ENCODE data around the gene EFCAB9. TPM values are rescaled to one million over a fixed set of nuclear protein-coding genes. Genes with fewer than 3 reads are reported as not detected.

EFCAB9 gene
- total RNA-seq, 1 experiment from 2014 or later, result not detected

GRCh38 chr5:172223901-172224873 is 30.2 kb downstream of the EFCAB9 start:
- H3K27ac Mint-ChIP-seq, result peak overlapping the region; percentile 7 to 83 (median 77); a peak in 5 of 7 replicates
- TF ChIP-seq, protein P1, sequence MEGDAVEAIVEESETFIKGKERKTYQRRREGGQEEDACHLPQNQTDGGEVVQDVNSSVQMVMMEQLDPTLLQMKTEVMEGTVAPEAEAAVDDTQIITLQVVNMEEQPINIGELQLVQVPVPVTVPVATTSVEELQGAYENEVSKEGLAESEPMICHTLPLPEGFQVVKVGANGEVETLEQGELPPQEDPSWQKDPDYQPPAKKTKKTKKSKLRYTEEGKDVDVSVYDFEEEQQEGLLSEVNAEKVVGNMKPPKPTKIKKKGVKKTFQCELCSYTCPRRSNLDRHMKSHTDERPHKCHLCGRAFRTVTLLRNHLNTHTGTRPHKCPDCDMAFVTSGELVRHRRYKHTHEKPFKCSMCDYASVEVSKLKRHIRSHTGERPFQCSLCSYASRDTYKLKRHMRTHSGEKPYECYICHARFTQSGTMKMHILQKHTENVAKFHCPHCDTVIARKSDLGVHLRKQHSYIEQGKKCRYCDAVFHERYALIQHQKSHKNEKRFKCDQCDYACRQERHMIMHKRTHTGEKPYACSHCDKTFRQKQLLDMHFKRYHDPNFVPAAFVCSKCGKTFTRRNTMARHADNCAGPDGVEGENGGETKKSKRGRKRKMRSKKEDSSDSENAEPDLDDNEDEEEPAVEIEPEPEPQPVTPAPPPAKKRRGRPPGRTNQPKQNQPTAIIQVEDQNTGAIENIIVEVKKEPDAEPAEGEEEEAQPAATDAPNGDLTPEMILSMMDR (conservative IDR thresholded peaks at IDR 0.05), result no peak
- no peaks in the 10 kb centered on the region for H3K27me3 ChIP-seq (ENCODE audit: insufficient read depth, low read length)
- H2AFZ ChIP-seq (ENCODE audit: low read length), result no peak overlapping the region
- no peak overlapping the region for H2BK12ac ChIP-seq (ENCODE audit: insufficient read length, low read depth, low read length)
- H3K23me2 ChIP-seq (ENCODE audit: insufficient read length, low read depth, low read length, poor library complexity, severe bottlenecking), result no peaks in the 10 kb centered on the region
- no peak overlapping the region for H4K5ac ChIP-seq (ENCODE audit: insufficient read length, low read depth, low read length)
- H3K4me1 Mint-ChIP-seq, result peaks cover 4 to 12% of the 10 kb centered on the region in 2 experiments; a peak in 2 of 4 replicates
- no peak overlapping the region for H3K27ac ChIP-seq (ENCODE audit: insufficient read length, low read depth, low read length)
- no peaks in the 10 kb centered on the region for H4K20me1 ChIP-seq (ENCODE audit: control insufficient read depth, insufficient read depth, insufficient read length)
- no peak overlapping the region for H3K9ac ChIP-seq (ENCODE audit: extremely low read depth, insufficient read length, low read length)
- WGBS (ENCODE audit: extremely low coverage, insufficient read length, low lambda C conversion rate), result no CpG with 5 or more reads among the region's 10 CpGs
- no peak overlapping the region for H4K8ac ChIP-seq (replicated peaks; ENCODE audit: insufficient read length, low read depth, low read length)
- H3K4ac ChIP-seq (ENCODE audit: low read depth, low read length), result no peak overlapping the region
- no peaks in the 10 kb centered on the region for H3K27me3 Mint-ChIP-seq (ENCODE audit: low read depth)
- H3K4me3 Mint-ChIP-seq, result no peak overlapping the region
- H3K4me1 ChIP-seq (ENCODE audit: insufficient read depth, low read length), result no peaks in the 10 kb centered on the region
- no peak overlapping the region for H2AK5ac ChIP-seq (ENCODE audit: insufficient read length, low read length)
- no peaks in the 10 kb centered on the region for H3K9me3 ChIP-seq (ENCODE audit: control insufficient read depth, low read depth, low read length)
- peaks cover 2% of the 10 kb centered on the region; the same call in 1 of the 2 replicates for H3K79me2 ChIP-seq (ENCODE audit: insufficient read depth, low read length)
- no peak overlapping the region for H3T11ph ChIP-seq (ENCODE audit: low read length)
- H3K56ac ChIP-seq (ENCODE audit: insufficient read length, low read depth, low read length), result no peak overlapping the region
- no peak overlapping the region for H3K23ac ChIP-seq (ENCODE audit: insufficient read length, low read depth, low read length)
- H2BK5ac ChIP-seq (ENCODE audit: insufficient read length, low read length), result no peak overlapping the region
- H3K36me3 Mint-ChIP-seq (ENCODE audit: insufficient read depth in 1 of 3, low read depth in 3 of 3), result peaks cover 17 to 77% (median 70%) of the 10 kb centered on the region in 3 experiments; a peak in 6 of 7 replicates
- DNase-seq, result no peak
- H2BK120ac ChIP-seq (ENCODE audit: low read depth, low read length, poor library complexity, severe bottlenecking), result no peak overlapping the region
- no peak overlapping the region for H2BK20ac ChIP-seq (ENCODE audit: low read depth, low read length, poor library complexity, severe bottlenecking)
- H2BK15ac ChIP-seq (ENCODE audit: low read depth, low read length), result no peak overlapping the region
- H3K9me3 Mint-ChIP-seq, result no peaks in the 10 kb centered on the region
- no peak overlapping the region for H3K18ac ChIP-seq (ENCODE audit: insufficient read length, low read depth, low read length)
- no peak overlapping the region for H3K4me2 ChIP-seq (ENCODE audit: insufficient read depth, insufficient read length, low read length)
- H3K14ac ChIP-seq (ENCODE audit: insufficient read depth, low read length), result no peak overlapping the region
- no peaks in the 10 kb centered on the region for H3K79me1 ChIP-seq (ENCODE audit: insufficient read depth, low read depth, low read length, poor library complexity, severe bottlenecking)
- no peak overlapping the region for H4K91ac ChIP-seq (ENCODE audit: insufficient read length, low read depth, low read length)

All from H9 (cell line).